Measurements from ENCODE around the gene MKRN2. TPM values are rescaled to one million over a fixed set of nuclear protein-coding genes. Genes with fewer than 3 reads are reported as not detected.
"Not testable (repeated sequence)": the region's sequence is repeated elsewhere in the genome, so short reads cannot be mapped to it uniquely, and the experiment has no call there.

The MKRN2 gene
- total RNA-seq, 6 donors from 2014 or later: 15.7 to 33.3 (median 23.4) TPM

- no peak for DNase-seq
- Histone ChIP-seq H3K4me1 (no peaks in the 10 kb centered on the region), H3K9me3 (no peaks in the 10 kb centered on the region), H3K36me3 (peaks cover 0 to 8% (median 0%) of the 10 kb centered on the region in 4 donors), H3K27me3 (no peaks in the 10 kb centered on the region), H3K27ac (no peak overlapping the region), H3K4me3 (no peak overlapping the region)
- no peak for ATAC-seq (ENCODE audit: low FRiP score in 2 of 2)
- WGBS, 2 donors: 78 to 93% methylated on average over 5 to 8 of the region's 8 CpGs
- no peak for TF ChIP-seq POLR2A (IDR thresholded peaks at IDR 0.05)
- TF ChIP-seq, protein P1, sequence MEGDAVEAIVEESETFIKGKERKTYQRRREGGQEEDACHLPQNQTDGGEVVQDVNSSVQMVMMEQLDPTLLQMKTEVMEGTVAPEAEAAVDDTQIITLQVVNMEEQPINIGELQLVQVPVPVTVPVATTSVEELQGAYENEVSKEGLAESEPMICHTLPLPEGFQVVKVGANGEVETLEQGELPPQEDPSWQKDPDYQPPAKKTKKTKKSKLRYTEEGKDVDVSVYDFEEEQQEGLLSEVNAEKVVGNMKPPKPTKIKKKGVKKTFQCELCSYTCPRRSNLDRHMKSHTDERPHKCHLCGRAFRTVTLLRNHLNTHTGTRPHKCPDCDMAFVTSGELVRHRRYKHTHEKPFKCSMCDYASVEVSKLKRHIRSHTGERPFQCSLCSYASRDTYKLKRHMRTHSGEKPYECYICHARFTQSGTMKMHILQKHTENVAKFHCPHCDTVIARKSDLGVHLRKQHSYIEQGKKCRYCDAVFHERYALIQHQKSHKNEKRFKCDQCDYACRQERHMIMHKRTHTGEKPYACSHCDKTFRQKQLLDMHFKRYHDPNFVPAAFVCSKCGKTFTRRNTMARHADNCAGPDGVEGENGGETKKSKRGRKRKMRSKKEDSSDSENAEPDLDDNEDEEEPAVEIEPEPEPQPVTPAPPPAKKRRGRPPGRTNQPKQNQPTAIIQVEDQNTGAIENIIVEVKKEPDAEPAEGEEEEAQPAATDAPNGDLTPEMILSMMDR (IDR thresholded peaks at IDR 0.05): no peak
- no peak for TF ChIP-seq POLR2AphosphoS5 (IDR thresholded peaks at IDR 0.05)
- no peak for TF ChIP-seq EP300 (IDR thresholded peaks at IDR 0.05)
Measured at GRCh38 chr3:12541625-12542024, 15.3 kb upstream of the MKRN2 start.

DNA sequence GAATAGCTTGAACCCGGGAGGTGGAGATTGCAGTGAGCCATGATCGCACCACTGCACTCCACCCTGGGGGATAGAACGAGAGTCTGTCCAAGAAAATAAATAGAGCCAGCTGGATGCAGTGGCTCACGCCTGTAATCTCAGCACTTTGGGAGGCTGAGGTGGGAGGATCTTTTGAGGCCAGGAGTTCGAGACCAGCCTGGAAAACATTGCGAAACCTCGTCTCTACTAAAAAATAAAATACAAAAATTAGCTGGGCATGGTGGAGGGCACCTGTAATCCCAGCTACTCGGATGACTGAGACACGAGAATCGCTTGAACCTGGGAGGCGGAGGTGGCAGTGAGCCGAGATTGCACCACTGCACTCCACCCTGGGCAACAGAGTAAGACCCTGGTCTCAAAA is 13.4 kb upstream of the MKRN2 start:
- H3K4me1 ChIP-seq; H3K9me3 ChIP-seq; H3K27ac ChIP-seq; H3K27me3 ChIP-seq; DNase-seq; ATAC-seq (ENCODE audit: low FRiP score in 2 of 2); H3K4me3 ChIP-seq; H3K36me3 ChIP-seq: not testable (repeated sequence)
- WGBS, 2 donors: 87% methylated on average over 12 of the region's 12 CpGs

- H3K27me3 ChIP-seq: no peaks in the 10 kb centered on the region
- H3K27ac ChIP-seq: no peak overlapping the region
- peak overlapping the region in 1 of 4 donors; percentile 4 for H3K4me3 ChIP-seq
- H3K9me3 ChIP-seq: no peaks in the 10 kb centered on the region
- TF ChIP-seq EP300 (IDR thresholded peaks at IDR 0.05): no peak
- no peak for TF ChIP-seq POLR2AphosphoS5 (IDR thresholded peaks at IDR 0.05)
- no peak for TF ChIP-seq POLR2A (IDR thresholded peaks at IDR 0.05)
- TF ChIP-seq, protein P1 (IDR thresholded peaks at IDR 0.05): no peak
- H3K36me3 ChIP-seq: no peaks in the 10 kb centered on the region
- 67 to 79% methylated on average over 11 of the region's 11 CpGs for WGBS, 2 donors
- H3K4me1 ChIP-seq: no peaks in the 10 kb centered on the region
- ATAC-seq (ENCODE audit: low FRiP score in 2 of 2) (no peak), DNase-seq (no peak)
Measured at GRCh38 chr3:12544652-12545472, 12.0 kb upstream of the MKRN2 start.

DNA sequence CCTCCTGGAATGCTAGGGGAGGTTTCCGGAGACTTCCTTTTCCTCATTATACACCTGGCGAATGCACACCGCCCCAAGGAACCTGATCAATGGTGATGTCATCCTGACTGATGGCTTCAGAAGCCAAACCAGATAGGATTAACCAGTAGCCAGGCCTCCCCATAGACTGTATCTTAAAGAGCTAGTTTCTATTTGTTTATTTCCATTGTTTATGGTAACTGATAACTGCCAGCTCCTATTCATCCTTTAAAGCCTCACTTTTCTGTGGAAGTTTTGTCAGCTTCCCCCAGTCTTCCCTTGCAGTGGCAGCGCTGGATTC is 11.5 kb upstream of the MKRN2 start, which contains the start of gene MKRN2OS:
Gene MKRN2OS (minus strand): TSS at position 27 of the 319 bp plus-strand sequence. CDS start 35 bp downstream, outside the sequence.
- 54 to 62% methylated on average over 4 of the region's 4 CpGs for WGBS, 2 donors
- no peaks in the 10 kb centered on the region for H3K4me1 ChIP-seq
- TF ChIP-seq EP300 (IDR thresholded peaks at IDR 0.05) (no peak), POLR2A (IDR thresholded peaks at IDR 0.05) (peak in 1 of 4 donors; percentile 14)
- H3K36me3 ChIP-seq: no peaks in the 10 kb centered on the region
- H3K27me3 ChIP-seq: no peaks in the 10 kb centered on the region
- no peak within 1 kb of the TSS for H3K27ac ChIP-seq
- peak within 1 kb of the TSS in 1 of 4 donors; percentile 4 for H3K4me3 ChIP-seq
- ATAC-seq (ENCODE audit: low FRiP score in 2 of 2) (peak in 1 of 2 donors; percentile 75), DNase-seq (no peak)
- H3K9me3 ChIP-seq: no peaks in the 10 kb centered on the region

DNA sequence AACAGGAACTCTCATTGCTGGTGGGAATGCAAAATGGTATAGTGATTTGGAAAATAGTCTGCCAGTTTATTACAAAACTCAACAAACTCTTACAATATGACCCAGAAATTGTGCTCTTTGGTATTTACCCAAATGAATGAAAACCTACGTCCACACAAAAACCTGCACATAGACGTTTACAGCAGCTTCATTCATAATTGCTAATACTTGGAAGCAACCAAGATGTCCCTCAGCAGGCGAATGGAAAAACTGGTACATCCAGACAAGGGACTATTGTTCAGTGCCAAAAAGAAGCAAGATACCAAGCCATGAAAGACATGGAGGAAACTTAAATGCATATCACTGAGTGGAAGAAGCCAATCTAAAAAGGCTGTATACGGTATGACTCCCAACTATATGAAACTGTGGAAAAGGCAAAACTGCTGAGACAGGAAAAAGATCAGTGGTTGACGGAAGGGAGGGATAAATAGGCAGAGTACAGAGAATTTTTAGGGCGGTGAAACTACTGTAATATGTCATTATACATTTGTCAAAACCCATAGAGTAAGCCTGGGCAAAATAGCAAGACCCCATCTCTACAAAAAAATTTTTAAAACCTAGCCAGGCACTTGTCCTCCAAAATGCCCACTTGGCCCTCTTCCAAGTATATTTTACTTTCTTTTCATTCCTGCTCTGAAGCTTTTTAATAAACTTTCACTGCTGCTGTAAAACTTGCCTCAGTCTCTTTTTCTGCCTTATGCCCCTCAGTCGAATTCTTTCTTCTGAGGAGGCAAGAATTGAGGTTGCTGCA is 6.7 kb upstream of the MKRN2 start:
- Histone ChIP-seq H3K9me3 (no peaks in the 10 kb centered on the region), H3K4me1 (peaks cover 0 to 12% (median 8%) of the 10 kb centered on the region in 4 donors), H3K27ac (no peak overlapping the region), H3K36me3 (no peaks in the 10 kb centered on the region), H3K4me3 (no peak overlapping the region), H3K27me3 (peaks cover 0 to 2% (median 0%) of the 10 kb centered on the region in 4 donors)
- DNase-seq (no peak), ATAC-seq (ENCODE audit: low FRiP score in 2 of 2) (no peak)
- TF ChIP-seq POLR2AphosphoS5 (IDR thresholded peaks at IDR 0.05) (no peak), EP300 (IDR thresholded peaks at IDR 0.05) (no peak), POLR2A (IDR thresholded peaks at IDR 0.05) (no peak)
- TF ChIP-seq, protein P1 (IDR thresholded peaks at IDR 0.05): no peak
- 70 to 76% methylated on average over 7 of the region's 7 CpGs for WGBS, 2 donors
